Measurements from ENCODE around the gene HIPK4.

The HIPK4 gene

GRCh38 chr19:40365613-40366401, 24.2 kb downstream of the HIPK4 start:
- DNase-seq: peak; percentile 45

GRCh38 chr19:40365010-40365409, 25.0 kb downstream of the HIPK4 start:
- DNase-seq: no peak

GRCh38 chr19:40363069-40363468, 26.9 kb downstream of the HIPK4 start:
- DNase-seq: no peak

GRCh38 chr19:40362160-40362559, 27.8 kb downstream of the HIPK4 start:
- DNase-seq: no peak

GRCh38 chr19:40360708-40361241, 29.2 kb downstream of the HIPK4 start:
- DNase-seq: no peak

GRCh38 chr19:40360020-40360707, 29.8 kb downstream of the HIPK4 start:
- DNase-seq: no peak

GRCh38 chr19:40358773-40359172, 31.2 kb downstream of the HIPK4 start:
- DNase-seq: no peak

GRCh38 chr19:40357640-40358039, 32.3 kb downstream of the HIPK4 start:
- no peak for DNase-seq

GRCh38 chr19:40356681-40357595, 33.0 kb downstream of the HIPK4 start:
- DNase-seq: no peak

- no peak for DNase-seq
These were observed 33.9 kb downstream of the HIPK4 start for GRCh38 chr19:40355975-40356680.

GRCh38 chr19:40348961-40349507, 40.9 kb downstream of the HIPK4 start:
- DNase-seq: no peak

GRCh38 chr19:40348125-40348913, 41.7 kb downstream of the HIPK4 start, which contains the start of the genes C19orf47 and PLD3:
Gene C19orf47, minus strand, starts transcription at chr19:40348397. Its CDS starts 6,540 bp downstream, at chr19:40341857.
Gene PLD3, plus strand, starts transcription at chr19:40348695. Its CDS starts 17,789 bp downstream, at chr19:40366484.
- peak; percentile 99 for DNase-seq

- no peak for DNase-seq
These were observed 45.6 kb downstream of the HIPK4 start for GRCh38 chr19:40344422-40344821.

- no peak for DNase-seq
These were observed 47.2 kb downstream of the HIPK4 start for GRCh38 chr19:40342644-40343311.

GRCh38 chr19:40341601-40342482, 48.1 kb downstream of the HIPK4 start:
- DNase-seq: no peak

GRCh38 chr19:40339018-40339728, 50.8 kb downstream of the HIPK4 start:
- DNase-seq: no peak

GRCh38 chr19:40337594-40337993, 52.4 kb downstream of the HIPK4 start:
- no peak for DNase-seq

GRCh38 chr19:40337107-40337506, 52.9 kb downstream of the HIPK4 start:
- no peak for DNase-seq

- DNase-seq: no peak
These were observed 53.4 kb downstream of the HIPK4 start for GRCh38 chr19:40336601-40336900.

Data from CD4-positive, alpha-beta T cell treated with Interleukin-6 for 4 hours (primary cell).